A673 (cell line): Measurements from ENCODE around the gene EGFR.

Experiments
- CTCF ChIP-seq: fragments of 300-800, 200-600 bp; sonication (generic); conservative IDR thresholded peaks from 2 replicates; pipeline ENCODE4 v1.5.1; 2017; ENCODE audit warnings: low read depth, mild to moderate bottlenecking, antibody characterized with exemption, low read length, moderate library complexity, mixed read lengths
- EZH2 ChIP-seq: fragments of 200-600 bp; sonication (generic); IDR thresholded peaks from 2 replicates; pipeline ENCODE4 v1.6.1; 2017; ENCODE audit warnings: borderline replicate concordance, low read depth, mild to moderate bottlenecking, mixed read lengths, antibody characterized with exemption, low read length; ENCODE audit not compliant: poor library complexity, severe bottlenecking

DNA sequence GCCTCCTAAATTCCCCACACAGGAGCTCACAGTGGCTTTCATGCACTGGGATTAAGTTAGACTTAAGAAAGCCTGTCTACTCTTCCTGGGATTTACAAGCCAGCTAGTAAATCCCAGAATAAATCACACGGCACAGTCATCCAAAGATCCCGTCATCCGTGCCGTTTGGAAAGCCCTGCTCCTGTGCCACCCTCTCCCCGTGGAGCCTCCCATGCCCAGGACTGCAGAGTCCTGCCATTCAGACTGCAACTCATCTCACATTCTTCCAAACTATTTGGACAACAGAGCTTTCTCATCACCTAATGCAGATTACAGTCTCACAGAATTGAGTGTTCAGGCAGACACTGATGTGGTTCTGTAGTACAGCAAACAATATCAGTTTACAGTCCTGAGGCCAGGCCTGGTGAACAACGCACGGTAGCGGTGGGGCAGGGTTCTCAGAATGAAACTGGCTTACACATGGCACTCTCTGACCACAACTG lies 166.5 kb downstream of the EGFR start:
- TF ChIP-seq CTCF: no peak
- no peak for TF ChIP-seq EZH2
